GM23338 (cell line): ENCODE measurements around the gene PNPLA5.

Experiments
- EZH2 ChIP-seq: fragments of 200-600 bp; sonication (generic); IDR thresholded peaks from one replicate; pipeline ENCODE4 v1.8.0; 2017; ENCODE audit warnings: antibody characterized with exemption, mild to moderate bottlenecking, low read depth; ENCODE audit not compliant: unreplicated experiment
- EZH2phosphoT487 ChIP-seq: fragments of 200-600 bp; sonication (generic); IDR thresholded peaks from one replicate; pipeline ENCODE4 v1.8.1; 2018; ENCODE audit warnings: antibody characterized with exemption; ENCODE audit not compliant: unreplicated experiment
- JUNB ChIP-seq: IDR thresholded peaks from one replicate; pipeline ENCODE4 v1.6.1; 2016; ENCODE audit warnings: antibody characterized with exemption; ENCODE audit not compliant: unreplicated experiment
- TF ChIP-seq, protein P1 (sequence below), 2 experiments: fragments of 200-600 bp in 1 of 2; sonication (generic) in 1 of 2; conservative IDR thresholded peaks; 2 replicates each; pipeline versions ENCODE4 v1.5.1 to v1.6.1; 2016 to 2017; ENCODE audit warnings: antibody characterized with exemption in 2 of 2, low read depth in 2 of 2, mild to moderate bottlenecking in 2 of 2, moderate library complexity in 1 of 2
- TF ChIP-seq, protein P2 (sequence below): IDR thresholded peaks from one replicate; pipeline ENCODE4 v1.6.1; 2018; ENCODE audit warnings: antibody characterized with exemption; ENCODE audit not compliant: unreplicated experiment

- TF ChIP-seq, protein P1, sequence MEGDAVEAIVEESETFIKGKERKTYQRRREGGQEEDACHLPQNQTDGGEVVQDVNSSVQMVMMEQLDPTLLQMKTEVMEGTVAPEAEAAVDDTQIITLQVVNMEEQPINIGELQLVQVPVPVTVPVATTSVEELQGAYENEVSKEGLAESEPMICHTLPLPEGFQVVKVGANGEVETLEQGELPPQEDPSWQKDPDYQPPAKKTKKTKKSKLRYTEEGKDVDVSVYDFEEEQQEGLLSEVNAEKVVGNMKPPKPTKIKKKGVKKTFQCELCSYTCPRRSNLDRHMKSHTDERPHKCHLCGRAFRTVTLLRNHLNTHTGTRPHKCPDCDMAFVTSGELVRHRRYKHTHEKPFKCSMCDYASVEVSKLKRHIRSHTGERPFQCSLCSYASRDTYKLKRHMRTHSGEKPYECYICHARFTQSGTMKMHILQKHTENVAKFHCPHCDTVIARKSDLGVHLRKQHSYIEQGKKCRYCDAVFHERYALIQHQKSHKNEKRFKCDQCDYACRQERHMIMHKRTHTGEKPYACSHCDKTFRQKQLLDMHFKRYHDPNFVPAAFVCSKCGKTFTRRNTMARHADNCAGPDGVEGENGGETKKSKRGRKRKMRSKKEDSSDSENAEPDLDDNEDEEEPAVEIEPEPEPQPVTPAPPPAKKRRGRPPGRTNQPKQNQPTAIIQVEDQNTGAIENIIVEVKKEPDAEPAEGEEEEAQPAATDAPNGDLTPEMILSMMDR (conservative IDR thresholded peaks at IDR 0.05; ENCODE audit: low read depth in 2 of 2): no peak
- TF ChIP-seq EZH2phosphoT487 (no peak), EZH2 (no peak), JUNB (no peak)
- TF ChIP-seq, protein P2, sequence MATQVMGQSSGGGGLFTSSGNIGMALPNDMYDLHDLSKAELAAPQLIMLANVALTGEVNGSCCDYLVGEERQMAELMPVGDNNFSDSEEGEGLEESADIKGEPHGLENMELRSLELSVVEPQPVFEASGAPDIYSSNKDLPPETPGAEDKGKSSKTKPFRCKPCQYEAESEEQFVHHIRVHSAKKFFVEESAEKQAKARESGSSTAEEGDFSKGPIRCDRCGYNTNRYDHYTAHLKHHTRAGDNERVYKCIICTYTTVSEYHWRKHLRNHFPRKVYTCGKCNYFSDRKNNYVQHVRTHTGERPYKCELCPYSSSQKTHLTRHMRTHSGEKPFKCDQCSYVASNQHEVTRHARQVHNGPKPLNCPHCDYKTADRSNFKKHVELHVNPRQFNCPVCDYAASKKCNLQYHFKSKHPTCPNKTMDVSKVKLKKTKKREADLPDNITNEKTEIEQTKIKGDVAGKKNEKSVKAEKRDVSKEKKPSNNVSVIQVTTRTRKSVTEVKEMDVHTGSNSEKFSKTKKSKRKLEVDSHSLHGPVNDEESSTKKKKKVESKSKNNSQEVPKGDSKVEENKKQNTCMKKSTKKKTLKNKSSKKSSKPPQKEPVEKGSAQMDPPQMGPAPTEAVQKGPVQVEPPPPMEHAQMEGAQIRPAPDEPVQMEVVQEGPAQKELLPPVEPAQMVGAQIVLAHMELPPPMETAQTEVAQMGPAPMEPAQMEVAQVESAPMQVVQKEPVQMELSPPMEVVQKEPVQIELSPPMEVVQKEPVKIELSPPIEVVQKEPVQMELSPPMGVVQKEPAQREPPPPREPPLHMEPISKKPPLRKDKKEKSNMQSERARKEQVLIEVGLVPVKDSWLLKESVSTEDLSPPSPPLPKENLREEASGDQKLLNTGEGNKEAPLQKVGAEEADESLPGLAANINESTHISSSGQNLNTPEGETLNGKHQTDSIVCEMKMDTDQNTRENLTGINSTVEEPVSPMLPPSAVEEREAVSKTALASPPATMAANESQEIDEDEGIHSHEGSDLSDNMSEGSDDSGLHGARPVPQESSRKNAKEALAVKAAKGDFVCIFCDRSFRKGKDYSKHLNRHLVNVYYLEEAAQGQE: no peak
Observed at GRCh38 chr22:43900206-43900605, 8.4 kb upstream of the PNPLA5 start.
